ENCODE data around the gene PRSS57.

PRSS57 gene

GRCh38 chr19:641702-642101, 53.5 kb downstream of the PRSS57 start:
- Histone ChIP-seq H3K4me1 (ENCODE audit: control insufficient read depth, low read depth, low read length) (no peaks in the 10 kb centered on the region), H3K36me3 (ENCODE audit: control insufficient read depth, insufficient read depth, low read length) (peaks cover 3% of the 10 kb centered on the region), H3K27me3 (ENCODE audit: insufficient read depth, low read length, poor library complexity) (no peaks in the 10 kb centered on the region), H2BK15ac (replicated peaks; ENCODE audit: low read depth) (no peak overlapping the region), H2BK120ac (ENCODE audit: low read depth, low read length) (no peak overlapping the region), H3K4me2 (ENCODE audit: low read length) (no peak overlapping the region), H3K4ac (ENCODE audit: low read depth, low read length) (no peak overlapping the region), H2BK5ac (ENCODE audit: low read length) (no peak overlapping the region), H2AK5ac (ENCODE audit: low read length) (no peak overlapping the region), H3K23ac (ENCODE audit: low read length) (no peak overlapping the region), H3K79me1 (ENCODE audit: low read length) (no peaks in the 10 kb centered on the region), H3K79me2 (ENCODE audit: control insufficient read depth, insufficient read depth, low read length) (no peaks in the 10 kb centered on the region), H4K8ac (ENCODE audit: low read depth, low read length) (no peak overlapping the region), H3K56ac (ENCODE audit: low read length) (no peak overlapping the region), H3K9ac (ENCODE audit: low read length) (no peak overlapping the region), H4K5ac (ENCODE audit: low read length) (no peak overlapping the region), H3K4me3 (ENCODE audit: low read length) (no peak overlapping the region), H3K27ac (ENCODE audit: low read depth, low read length) (no peak overlapping the region), H3K18ac (ENCODE audit: low read length) (no peak overlapping the region)
- DNase-seq = no peak
- WGBS (ENCODE audit: extremely low coverage, insufficient coverage, low lambda C conversion rate) = no CpG with 5 or more reads among the region's 17 CpGs

GRCh38 chr19:640606-641189, 54.6 kb downstream of the PRSS57 start:
- Histone ChIP-seq H2BK15ac (replicated peaks; ENCODE audit: low read depth) (no peak overlapping the region), H3K4me3 (ENCODE audit: low read length) (no peak overlapping the region), H3K79me2 (ENCODE audit: control insufficient read depth, insufficient read depth, low read length) (no peaks in the 10 kb centered on the region), H2BK120ac (ENCODE audit: low read depth, low read length) (no peak overlapping the region), H4K8ac (ENCODE audit: low read depth, low read length) (no peak overlapping the region), H3K56ac (ENCODE audit: low read length) (no peak overlapping the region), H3K9ac (ENCODE audit: low read length) (no peak overlapping the region), H2BK5ac (ENCODE audit: low read length) (no peak overlapping the region), H3K18ac (ENCODE audit: low read length) (no peak overlapping the region), H3K23ac (ENCODE audit: low read length) (no peak overlapping the region), H3K4me1 (ENCODE audit: control insufficient read depth, low read depth, low read length) (no peaks in the 10 kb centered on the region), H4K5ac (ENCODE audit: low read length) (no peak overlapping the region), H3K27ac (ENCODE audit: low read depth, low read length) (no peak overlapping the region), H3K36me3 (ENCODE audit: control insufficient read depth, insufficient read depth, low read length) (no peaks in the 10 kb centered on the region), H3K4ac (ENCODE audit: low read depth, low read length) (no peak overlapping the region), H3K4me2 (ENCODE audit: low read length) (no peak overlapping the region), H3K27me3 (ENCODE audit: insufficient read depth, low read length, poor library complexity) (no peaks in the 10 kb centered on the region), H2AK5ac (ENCODE audit: low read length) (no peak overlapping the region), H3K79me1 (ENCODE audit: low read length) (no peaks in the 10 kb centered on the region)
- DNase-seq = no peak
- no CpG with 5 or more reads among the region's 31 CpGs for WGBS (ENCODE audit: extremely low coverage, insufficient coverage, low lambda C conversion rate)

GRCh38 chr19:640161-640558, 55.1 kb downstream of the PRSS57 start:
- Histone ChIP-seq H3K79me2 (ENCODE audit: control insufficient read depth, insufficient read depth, low read length) (no peaks in the 10 kb centered on the region), H2AK5ac (ENCODE audit: low read length) (no peak overlapping the region), H3K23ac (ENCODE audit: low read length) (no peak overlapping the region), H3K27ac (ENCODE audit: low read depth, low read length) (no peak overlapping the region), H4K8ac (ENCODE audit: low read depth, low read length) (no peak overlapping the region), H3K79me1 (ENCODE audit: low read length) (no peaks in the 10 kb centered on the region), H2BK5ac (ENCODE audit: low read length) (no peak overlapping the region), H3K4me1 (ENCODE audit: control insufficient read depth, low read depth, low read length) (no peaks in the 10 kb centered on the region), H2BK15ac (replicated peaks; ENCODE audit: low read depth) (no peak overlapping the region), H3K18ac (ENCODE audit: low read length) (no peak overlapping the region), H3K36me3 (ENCODE audit: control insufficient read depth, insufficient read depth, low read length) (no peaks in the 10 kb centered on the region), H2BK120ac (ENCODE audit: low read depth, low read length) (no peak overlapping the region), H3K27me3 (ENCODE audit: insufficient read depth, low read length, poor library complexity) (no peaks in the 10 kb centered on the region), H3K56ac (ENCODE audit: low read length) (no peak overlapping the region), H3K9ac (ENCODE audit: low read length) (no peak overlapping the region), H3K4ac (ENCODE audit: low read depth, low read length) (no peak overlapping the region), H4K5ac (ENCODE audit: low read length) (no peak overlapping the region), H3K4me3 (ENCODE audit: low read length) (no peak overlapping the region), H3K4me2 (ENCODE audit: low read length) (no peak overlapping the region)
- no peak for DNase-seq
- no CpG with 5 or more reads among the region's 25 CpGs for WGBS (ENCODE audit: extremely low coverage, insufficient coverage, low lambda C conversion rate)

- no peaks in the 10 kb centered on the region for H3K27me3 ChIP-seq (ENCODE audit: insufficient read depth, low read length, poor library complexity)
- no CpG with 5 or more reads among the region's 109 CpGs for WGBS (ENCODE audit: extremely low coverage, insufficient coverage, low lambda C conversion rate)
- no peaks in the 10 kb centered on the region for H3K79me2 ChIP-seq (ENCODE audit: control insufficient read depth, insufficient read depth, low read length)
- no peak within 1 kb of the TSS for H4K8ac ChIP-seq (ENCODE audit: low read depth, low read length)
- no peak within 1 kb of the TSS for H3K18ac ChIP-seq (ENCODE audit: low read length)
- H3K4me3 ChIP-seq (ENCODE audit: low read length) = no peak within 1 kb of the TSS
- peak; percentile 90 for DNase-seq
- peak within 1 kb of the TSS; percentile 61 for H3K9ac ChIP-seq (ENCODE audit: low read length)
- no peak within 1 kb of the TSS for H4K5ac ChIP-seq (ENCODE audit: low read length)
- H3K36me3 ChIP-seq (ENCODE audit: control insufficient read depth, insufficient read depth, low read length) = no peaks in the 10 kb centered on the region
- H3K79me1 ChIP-seq (ENCODE audit: low read length) = no peaks in the 10 kb centered on the region
- no peak within 1 kb of the TSS for H3K27ac ChIP-seq (ENCODE audit: low read depth, low read length)
- no peak within 1 kb of the TSS for H2BK5ac ChIP-seq (ENCODE audit: low read length)
- H3K4me2 ChIP-seq (ENCODE audit: low read length) = peak within 1 kb of the TSS; percentile 77
- no peak within 1 kb of the TSS for H2BK120ac ChIP-seq (ENCODE audit: low read depth, low read length)
- no peak within 1 kb of the TSS for H2BK15ac ChIP-seq (replicated peaks; ENCODE audit: low read depth)
- peak within 1 kb of the TSS; percentile 70 for H3K56ac ChIP-seq (ENCODE audit: low read length)
- no peaks in the 10 kb centered on the region for H3K4me1 ChIP-seq (ENCODE audit: control insufficient read depth, low read depth, low read length)
- no peak within 1 kb of the TSS for H3K23ac ChIP-seq (ENCODE audit: low read length)
- no peak within 1 kb of the TSS for H2AK5ac ChIP-seq (ENCODE audit: low read length)
- no peak within 1 kb of the TSS for H3K4ac ChIP-seq (ENCODE audit: low read depth, low read length)
These were observed 55.7 kb downstream of the PRSS57 start, which contains the start of gene FGF22 for GRCh38 chr19:639253-640160. FGF22 (plus strand) TSS chr19:639879; CDS start chr19:639926, 47 bp downstream.

GRCh38 chr19:638906-639252, 56.4 kb downstream of the PRSS57 start:
- no peak overlapping the region for H4K8ac ChIP-seq (ENCODE audit: low read depth, low read length)
- no peaks in the 10 kb centered on the region for H3K36me3 ChIP-seq (ENCODE audit: control insufficient read depth, insufficient read depth, low read length)
- H3K4ac ChIP-seq (ENCODE audit: low read depth, low read length) = no peak overlapping the region
- H3K27ac ChIP-seq (ENCODE audit: low read depth, low read length) = no peak overlapping the region
- H3K4me2 ChIP-seq (ENCODE audit: low read length) = no peak overlapping the region
- H3K4me3 ChIP-seq (ENCODE audit: low read length) = no peak overlapping the region
- H3K9ac ChIP-seq (ENCODE audit: low read length) = no peak overlapping the region
- no peak overlapping the region for H3K18ac ChIP-seq (ENCODE audit: low read length)
- no peak overlapping the region for H2AK5ac ChIP-seq (ENCODE audit: low read length)
- H3K23ac ChIP-seq (ENCODE audit: low read length) = no peak overlapping the region
- no peak overlapping the region for H2BK15ac ChIP-seq (replicated peaks; ENCODE audit: low read depth)
- no peak overlapping the region for H2BK5ac ChIP-seq (ENCODE audit: low read length)
- H3K56ac ChIP-seq (ENCODE audit: low read length) = peak overlapping the region; percentile 25
- no peak overlapping the region for H4K5ac ChIP-seq (ENCODE audit: low read length)
- no peaks in the 10 kb centered on the region for H3K27me3 ChIP-seq (ENCODE audit: insufficient read depth, low read length, poor library complexity)
- no peak for DNase-seq
- no peak overlapping the region for H2BK120ac ChIP-seq (ENCODE audit: low read depth, low read length)
- peaks cover 2% of the 10 kb centered on the region for H3K79me1 ChIP-seq (ENCODE audit: low read length)
- WGBS (ENCODE audit: extremely low coverage, insufficient coverage, low lambda C conversion rate) = no CpG with 5 or more reads among the region's 17 CpGs
- peaks cover 3% of the 10 kb centered on the region for H3K4me1 ChIP-seq (ENCODE audit: control insufficient read depth, low read depth, low read length)
- H3K79me2 ChIP-seq (ENCODE audit: control insufficient read depth, insufficient read depth, low read length) = peaks cover 2% of the 10 kb centered on the region
